ENCODE measurements around the gene KIF3A. TPM values are rescaled to one million over a fixed set of nuclear protein-coding genes. Genes with fewer than 3 reads are reported as not detected.

Gene KIF3A
- polyA plus RNA-seq, 3 donors, result 19.7 to 35.9 (median 23.5) TPM

- no peak for DNase-seq
These were observed 57.5 kb downstream of the KIF3A start for GRCh38 chr5:132679717-132680380.

DNA sequence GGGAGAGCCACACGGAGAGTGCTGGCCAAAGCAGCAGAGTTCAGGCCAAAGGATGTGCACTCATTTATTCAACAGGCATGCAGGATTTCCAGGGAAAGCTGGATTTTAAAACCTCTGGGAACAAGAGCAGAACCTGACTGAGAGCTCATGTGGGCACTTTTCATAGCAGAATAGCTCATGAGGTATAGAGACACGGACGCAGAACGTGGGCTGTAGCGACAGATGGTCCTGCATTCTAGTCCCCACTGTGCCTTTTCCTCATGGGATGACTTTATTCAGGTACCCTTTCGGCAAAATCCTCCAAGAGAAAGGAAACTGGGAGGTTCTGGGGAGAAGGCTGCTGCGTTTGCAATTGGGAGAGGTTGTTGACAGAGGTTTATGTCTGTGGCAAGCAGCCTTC, 58.2 kb downstream of the KIF3A start:
- DNase-seq, result no peak

GRCh38 chr5:132678735-132679134, 58.6 kb downstream of the KIF3A start:
- no peak for DNase-seq

DNA sequence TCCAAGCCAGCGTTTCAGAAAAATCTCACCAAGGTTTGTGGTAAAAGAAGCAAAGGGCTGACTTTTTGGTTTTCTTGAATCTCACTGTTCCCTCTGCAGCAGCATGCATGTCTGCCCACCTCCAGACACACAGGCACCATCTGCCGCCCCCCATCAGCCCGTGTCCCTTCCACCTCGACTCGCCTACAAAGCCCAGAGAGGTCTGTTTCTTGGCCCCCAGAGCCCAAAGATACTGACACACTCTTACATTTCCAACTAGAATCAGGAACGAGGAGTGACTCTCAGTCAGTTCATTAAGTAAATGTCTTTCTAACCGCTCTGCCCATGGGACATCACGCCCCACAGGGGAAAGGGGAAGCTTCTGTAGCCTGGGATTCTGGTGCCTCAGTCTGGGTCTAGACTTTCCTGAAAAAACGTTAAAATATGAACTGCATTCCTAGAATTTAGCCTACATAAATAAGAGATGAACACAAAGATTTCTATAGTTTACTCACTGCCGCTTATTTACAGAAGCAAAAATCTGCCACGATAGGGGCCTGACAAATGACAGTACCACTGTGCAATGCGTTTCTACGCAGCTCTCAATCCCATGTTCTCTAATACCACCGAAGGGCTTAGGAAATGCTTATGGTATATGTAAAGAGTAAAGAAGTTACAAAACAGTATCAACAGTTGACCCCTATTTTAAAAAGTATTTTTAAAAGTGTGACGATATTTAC, 59.5 kb downstream of the KIF3A start:
- no peak for DNase-seq

- no peak for DNase-seq
These were observed 60.2 kb downstream of the KIF3A start for GRCh38 chr5:132677191-132677590.

- no peak for DNase-seq
These were observed 61.2 kb downstream of the KIF3A start for GRCh38 chr5:132675936-132676689.

- DNase-seq, result no peak
These were observed 62.5 kb downstream of the KIF3A start for GRCh38 chr5:132674671-132675506.

DNA sequence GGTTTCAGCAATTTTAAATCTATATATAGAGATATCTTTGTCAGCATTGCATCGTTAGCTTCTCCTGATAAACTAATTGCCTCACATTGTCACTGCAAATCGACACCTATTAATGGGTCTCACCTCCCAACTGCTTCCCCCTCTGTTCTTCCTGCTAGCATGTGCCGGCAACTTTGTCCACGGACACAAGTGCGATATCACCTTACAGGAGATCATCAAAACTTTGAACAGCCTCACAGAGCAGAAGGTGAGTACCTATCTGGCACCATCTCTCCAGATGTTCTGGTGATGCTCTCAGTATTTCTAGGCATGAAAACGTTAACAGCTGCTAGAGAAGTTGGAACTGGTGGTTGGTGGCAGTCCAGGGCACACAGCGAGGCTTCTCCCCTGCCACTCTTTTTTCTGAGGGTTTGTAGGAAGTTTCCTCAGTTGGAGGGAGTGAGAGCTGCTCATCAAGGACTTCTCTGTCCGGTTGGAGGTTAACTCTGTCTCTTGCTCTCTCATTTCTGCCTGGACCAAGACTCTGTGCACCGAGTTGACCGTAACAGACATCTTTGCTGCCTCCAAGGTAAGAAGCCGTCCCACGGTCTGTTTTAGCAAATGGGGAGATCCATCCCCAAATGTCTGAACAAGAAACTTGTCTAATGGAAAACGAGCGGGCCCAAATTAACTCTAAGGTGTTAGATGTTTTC, 63.3 kb downstream of the KIF3A start, which contains the start of gene IL4:
Gene IL4, plus strand, starts transcription at position 51 of the 692 bp plus-strand sequence. Its CDS starts 62 bp downstream, at position 113.
- no peak for DNase-seq

- DNase-seq, result no peak
These were observed 63.9 kb downstream of the KIF3A start for GRCh38 chr5:132673488-132673887.

DNA sequence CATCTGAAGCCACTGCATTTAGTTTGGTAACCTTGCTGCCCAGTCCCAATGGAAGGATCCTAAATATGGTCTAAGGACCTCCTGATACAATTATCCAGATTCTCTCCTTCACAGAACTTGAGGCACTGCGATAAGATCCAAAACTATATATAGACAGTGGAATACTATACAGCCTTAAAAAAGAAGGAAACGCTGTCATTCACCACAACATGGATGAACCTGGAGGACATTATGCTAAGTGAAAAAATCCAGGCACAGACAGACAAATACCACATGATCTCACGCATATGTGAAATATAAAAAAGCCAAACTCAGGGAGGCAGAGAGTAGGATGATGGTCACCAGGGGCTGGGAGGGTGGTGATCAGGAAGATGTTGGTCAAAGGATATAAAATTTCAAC, 66.3 kb downstream of the KIF3A start:
- no peak for DNase-seq

DNA sequence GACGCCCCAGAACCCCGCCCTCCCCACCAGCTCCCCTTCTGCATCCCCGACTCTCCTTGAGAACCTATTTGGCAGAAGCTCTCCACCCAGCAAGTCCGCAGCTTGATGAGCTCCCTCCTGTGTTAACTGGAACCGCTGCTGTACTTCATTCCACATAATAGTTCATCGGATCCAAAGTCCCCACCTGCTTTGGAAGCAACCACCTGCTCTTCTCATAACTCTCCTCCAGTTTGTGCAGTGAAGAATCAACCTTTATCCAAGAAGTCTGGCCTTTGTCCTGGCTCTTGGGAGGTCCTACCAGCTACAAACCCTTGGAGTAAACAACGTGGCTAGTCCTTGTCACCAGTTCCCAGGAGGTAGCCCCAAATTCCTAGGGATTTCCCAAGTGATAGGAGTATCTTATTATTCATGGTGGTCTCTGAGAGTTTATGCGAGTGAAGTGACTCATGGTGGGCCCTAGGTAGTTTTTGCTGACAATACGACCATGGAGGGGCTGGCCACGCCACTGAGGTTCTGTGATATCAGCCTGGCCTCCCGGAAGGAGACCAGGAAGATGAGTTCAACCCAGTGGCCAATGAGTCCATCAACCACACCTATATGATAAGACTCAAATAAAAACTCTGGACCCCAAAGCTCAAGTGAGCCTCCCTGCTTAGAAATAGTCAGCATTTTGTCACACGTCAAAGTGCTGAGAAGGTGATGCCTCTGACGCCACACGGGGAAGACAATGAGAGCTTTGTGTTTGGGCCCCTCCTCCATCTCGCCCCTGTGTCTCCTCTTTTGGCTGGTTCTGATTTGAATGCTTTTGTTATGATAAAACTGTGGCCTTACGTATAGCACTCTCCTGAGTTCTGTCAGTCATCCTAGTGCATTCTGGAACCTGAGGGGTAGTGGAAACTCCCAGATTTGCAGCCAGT, 67.1 kb downstream of the KIF3A start:
- DNase-seq, result no peak

DNA sequence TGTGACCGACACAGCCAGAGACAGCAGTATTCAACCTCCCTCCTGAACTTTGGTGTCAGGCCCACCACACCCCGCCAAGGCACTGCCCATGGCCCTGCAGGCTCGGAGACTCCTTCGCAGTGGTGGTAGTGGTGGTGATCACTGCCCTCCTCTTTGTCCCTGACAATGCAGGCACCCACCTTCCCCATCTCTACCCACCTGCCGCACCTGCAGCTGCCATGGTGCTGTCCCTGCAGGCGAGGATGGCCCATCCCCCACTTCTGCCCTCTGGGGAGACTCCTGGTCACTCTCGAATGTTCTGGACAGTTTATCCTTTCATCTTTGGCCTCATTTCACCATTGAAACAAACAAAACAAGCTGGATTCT, 67.9 kb downstream of the KIF3A start:
- DNase-seq, result no peak

DNA sequence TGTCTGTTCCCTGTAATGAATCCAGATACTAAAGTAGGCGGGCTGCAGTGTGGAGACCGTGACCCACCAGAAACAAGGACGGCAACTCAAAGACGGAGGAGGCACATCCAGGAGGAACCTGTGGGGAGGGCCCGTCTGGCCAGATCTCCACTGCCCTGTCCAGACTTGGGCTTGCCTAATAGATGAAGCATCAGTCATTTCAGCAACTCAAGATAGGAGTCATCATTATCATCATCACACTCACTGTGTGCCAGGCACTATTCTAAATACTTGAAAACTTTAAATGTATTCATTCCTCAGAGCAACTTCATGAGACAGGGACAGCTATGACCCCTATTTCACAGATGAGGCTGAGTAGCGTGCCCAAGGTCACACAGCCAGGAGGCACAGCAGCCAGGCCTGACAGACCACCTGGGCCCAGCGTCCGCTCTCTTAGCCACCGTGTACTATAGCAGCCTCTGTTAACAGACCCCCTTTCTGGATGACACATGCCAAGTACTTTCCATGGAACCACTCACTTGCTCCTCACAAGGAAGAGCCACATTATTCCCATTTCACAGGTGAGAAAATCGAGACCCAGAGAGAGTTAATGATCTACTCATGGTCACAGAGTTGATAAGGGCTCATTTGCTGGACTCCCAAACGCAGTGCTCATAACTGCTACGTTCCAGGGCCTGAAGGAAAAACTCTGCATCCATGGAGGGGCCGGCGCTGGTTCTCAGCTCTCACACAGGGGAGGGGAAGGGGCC, 68.5 kb downstream of the KIF3A start:
- no peak for DNase-seq

DNA sequence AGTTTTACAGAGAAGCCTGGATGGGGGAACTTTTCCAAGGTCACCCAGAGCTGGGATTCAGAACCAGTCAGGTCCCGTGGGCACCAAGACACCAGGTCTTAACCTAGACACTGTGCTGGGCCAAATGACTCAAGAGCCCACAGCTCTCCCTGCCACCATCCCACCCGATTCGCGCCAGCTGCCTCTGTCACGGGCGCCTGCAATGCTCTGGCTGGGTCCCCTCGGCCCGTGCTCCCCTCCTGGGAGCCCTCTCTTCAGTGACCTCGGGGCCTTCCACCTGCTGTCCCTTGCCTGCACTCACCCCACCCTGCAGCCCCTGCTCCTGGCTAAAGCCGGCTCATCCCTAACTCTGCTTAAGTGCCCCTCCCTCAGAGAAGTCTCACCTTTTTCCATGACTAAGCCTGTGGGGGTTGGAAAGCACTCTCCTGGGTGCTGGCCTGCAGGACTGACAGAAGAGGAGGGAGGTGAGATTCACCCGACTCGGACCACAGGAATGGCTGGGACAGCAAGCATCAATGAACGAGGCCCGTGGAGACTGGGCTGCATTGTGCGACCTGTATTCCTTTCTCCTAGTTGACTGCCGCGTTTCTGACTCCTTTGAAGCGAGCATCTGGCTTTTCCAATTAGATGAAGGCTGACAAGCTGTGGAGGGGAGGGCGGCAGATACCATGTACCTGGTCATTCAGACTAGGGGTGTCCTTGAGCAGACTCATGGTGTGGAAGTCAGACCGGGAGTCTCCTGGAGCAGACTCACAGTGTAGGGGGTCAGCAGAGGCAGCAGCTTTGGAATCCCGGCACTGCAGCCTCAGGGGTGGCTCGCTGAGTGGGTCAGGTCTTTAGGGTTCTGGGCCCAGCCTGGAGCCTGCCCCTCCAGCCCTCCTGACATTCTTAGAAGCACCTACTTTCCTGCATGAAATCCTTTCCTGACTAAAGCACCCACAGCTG, 69.3 kb downstream of the KIF3A start:
- DNase-seq, result no peak

- no peak for DNase-seq
These were observed 70.0 kb downstream of the KIF3A start for GRCh38 chr5:132667309-132667708.

GRCh38 chr5:132666310-132667123, 70.8 kb downstream of the KIF3A start:
- DNase-seq, result no peak

- DNase-seq, result no peak
These were observed 71.7 kb downstream of the KIF3A start for GRCh38 chr5:132665574-132666080.

Data from renal pelvis (tissue), 4 donors.